ENCODE results near the gene MECP2.

Gene MECP2

DNA sequence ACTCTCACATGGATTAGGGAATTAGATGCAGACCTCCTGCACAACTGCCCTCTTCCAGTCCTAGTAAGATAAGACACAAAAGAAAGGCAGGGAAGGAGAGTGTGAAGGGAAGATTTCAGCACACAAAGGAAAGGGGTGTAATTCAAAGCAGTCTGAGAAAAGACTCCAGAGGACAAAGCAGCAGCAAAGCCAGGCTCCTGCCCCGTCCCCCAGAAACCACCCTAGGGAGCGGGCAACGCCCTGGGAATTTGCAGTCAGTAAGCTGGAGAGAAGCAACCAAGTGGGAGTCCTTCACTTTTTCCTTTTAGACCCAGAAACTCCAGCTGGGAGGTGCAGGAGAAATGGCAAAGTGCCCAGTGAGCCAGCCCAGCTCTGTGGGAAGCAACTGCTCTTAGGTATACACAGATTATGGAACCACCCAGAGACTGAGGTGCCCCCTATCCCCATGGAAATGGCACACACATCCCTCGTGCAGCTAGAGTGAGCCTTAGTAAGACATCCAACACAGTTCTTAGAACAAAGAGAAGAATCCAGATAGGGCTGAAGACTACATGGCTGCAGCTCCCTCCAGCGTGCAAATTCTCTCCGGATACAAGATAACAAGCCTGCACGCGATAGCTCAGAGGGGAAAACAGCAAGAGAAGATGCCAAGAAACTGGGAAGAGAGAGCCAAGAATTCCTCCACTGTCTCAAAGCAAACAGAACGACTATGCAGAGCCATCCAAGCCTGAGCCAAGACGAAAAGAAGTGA, 51.3 kb downstream of the MECP2 start:
- Histone ChIP-seq H3K4me1 (ENCODE audit: low read length) (no peaks in the 10 kb centered on the region), H4K20me1 (ENCODE audit: insufficient read depth, low read length) (peaks cover 7% of the 10 kb centered on the region), H3K36me3 (replicated peaks; ENCODE audit: low read depth, low read length) (peaks cover 3% of the 10 kb centered on the region), H3K27ac (ENCODE audit: low read length) (no peak overlapping the region), H3K4me2 (ENCODE audit: low read length) (no peak overlapping the region), H3K79me2 (ENCODE audit: low read length) (peaks cover 8% of the 10 kb centered on the region; the same call in 1 of the 2 replicates), H3K9ac (ENCODE audit: low read length) (no peak overlapping the region), H3K4me3 (ENCODE audit: low read length) (no peak overlapping the region), H3K27me3 (ENCODE audit: low read depth, low read length) (no peaks in the 10 kb centered on the region), H3K9me3 (ENCODE audit: insufficient read depth, low read length) (no peaks in the 10 kb centered on the region), H2AFZ (ENCODE audit: low read depth, low read length) (no peak overlapping the region)
- TF ChIP-seq, protein P1, sequence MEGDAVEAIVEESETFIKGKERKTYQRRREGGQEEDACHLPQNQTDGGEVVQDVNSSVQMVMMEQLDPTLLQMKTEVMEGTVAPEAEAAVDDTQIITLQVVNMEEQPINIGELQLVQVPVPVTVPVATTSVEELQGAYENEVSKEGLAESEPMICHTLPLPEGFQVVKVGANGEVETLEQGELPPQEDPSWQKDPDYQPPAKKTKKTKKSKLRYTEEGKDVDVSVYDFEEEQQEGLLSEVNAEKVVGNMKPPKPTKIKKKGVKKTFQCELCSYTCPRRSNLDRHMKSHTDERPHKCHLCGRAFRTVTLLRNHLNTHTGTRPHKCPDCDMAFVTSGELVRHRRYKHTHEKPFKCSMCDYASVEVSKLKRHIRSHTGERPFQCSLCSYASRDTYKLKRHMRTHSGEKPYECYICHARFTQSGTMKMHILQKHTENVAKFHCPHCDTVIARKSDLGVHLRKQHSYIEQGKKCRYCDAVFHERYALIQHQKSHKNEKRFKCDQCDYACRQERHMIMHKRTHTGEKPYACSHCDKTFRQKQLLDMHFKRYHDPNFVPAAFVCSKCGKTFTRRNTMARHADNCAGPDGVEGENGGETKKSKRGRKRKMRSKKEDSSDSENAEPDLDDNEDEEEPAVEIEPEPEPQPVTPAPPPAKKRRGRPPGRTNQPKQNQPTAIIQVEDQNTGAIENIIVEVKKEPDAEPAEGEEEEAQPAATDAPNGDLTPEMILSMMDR (IDR thresholded peaks at IDR 0.05; ENCODE audit: low read depth, low read length): no peak
- no peak for TF ChIP-seq EZH2phosphoT487 (IDR thresholded peaks at IDR 0.05; ENCODE audit: low read depth)

- H4K20me1 ChIP-seq (ENCODE audit: insufficient read depth, low read length): 0 out of 2 replicates have a peak, but pooled peaks cover 5% of the 10 kb centered on the region
- peaks cover 4% of the 10 kb centered on the region; the same call in 1 of the 2 replicates for H3K79me2 ChIP-seq (ENCODE audit: low read length)
- H3K36me3 ChIP-seq (replicated peaks; ENCODE audit: low read depth, low read length): peaks cover 3% of the 10 kb centered on the region
- no peaks in the 10 kb centered on the region for H3K4me1 ChIP-seq (ENCODE audit: low read length)
- H3K4me3 ChIP-seq (ENCODE audit: low read length): no peak overlapping the region
- H3K27ac ChIP-seq (ENCODE audit: low read length): no peak overlapping the region
- no peak for TF ChIP-seq EZH2phosphoT487 (IDR thresholded peaks at IDR 0.05; ENCODE audit: low read depth)
- TF ChIP-seq, protein P1 (IDR thresholded peaks at IDR 0.05; ENCODE audit: low read depth, low read length): no peak
- H2AFZ ChIP-seq (ENCODE audit: low read depth, low read length): no peak overlapping the region
- H3K9me3 ChIP-seq (ENCODE audit: insufficient read depth, low read length): no peaks in the 10 kb centered on the region
- no peak overlapping the region for H3K9ac ChIP-seq (ENCODE audit: low read length)
- H3K27me3 ChIP-seq (ENCODE audit: low read depth, low read length): no peaks in the 10 kb centered on the region
- no peak overlapping the region for H3K4me2 ChIP-seq (ENCODE audit: low read length)
Observed at GRCh38 chrX:154044091-154044490, 53.4 kb downstream of the MECP2 start.

- Histone ChIP-seq H4K20me1 (ENCODE audit: insufficient read depth, low read length) (peaks cover 8% of the 10 kb centered on the region; the same call in 1 of the 2 replicates), H3K27me3 (ENCODE audit: low read depth, low read length) (no peaks in the 10 kb centered on the region), H3K4me3 (ENCODE audit: low read length) (no peak overlapping the region), H3K79me2 (ENCODE audit: low read length) (peaks cover 4% of the 10 kb centered on the region; the same call in 1 of the 2 replicates), H3K9me3 (ENCODE audit: insufficient read depth, low read length) (no peaks in the 10 kb centered on the region), H3K4me1 (ENCODE audit: low read length) (no peaks in the 10 kb centered on the region), H3K27ac (ENCODE audit: low read length) (no peak overlapping the region), H3K9ac (ENCODE audit: low read length) (no peak overlapping the region), H3K4me2 (ENCODE audit: low read length) (no peak overlapping the region), H3K36me3 (replicated peaks; ENCODE audit: low read depth, low read length) (peaks cover 3% of the 10 kb centered on the region), H2AFZ (ENCODE audit: low read depth, low read length) (no peak overlapping the region)
- TF ChIP-seq, protein P1 (IDR thresholded peaks at IDR 0.05; ENCODE audit: low read depth, low read length): no peak
- no peak for TF ChIP-seq EZH2phosphoT487 (IDR thresholded peaks at IDR 0.05; ENCODE audit: low read depth)
Observed at GRCh38 chrX:154043003-154043763, 54.3 kb downstream of the MECP2 start.

DNA sequence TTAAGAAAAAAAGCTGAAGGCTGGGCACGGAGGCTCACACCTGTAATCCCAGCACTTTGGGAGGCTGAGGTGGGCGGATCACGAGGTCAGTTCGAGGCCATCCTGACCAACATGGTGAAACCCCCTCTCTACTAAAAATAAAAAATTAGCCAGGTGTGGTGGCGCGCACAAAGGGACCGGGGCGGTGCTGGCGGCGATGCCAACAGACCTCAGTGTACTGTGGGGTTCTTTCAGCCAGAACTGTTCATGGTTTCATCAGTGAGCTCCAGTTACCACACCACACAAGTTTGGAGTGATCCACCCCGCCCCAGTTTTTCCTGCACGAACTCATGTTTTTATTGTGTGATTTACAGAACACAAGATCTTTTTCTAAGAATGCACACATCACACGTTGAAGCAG, 56.7 kb downstream of the MECP2 start:
- H3K27ac ChIP-seq (ENCODE audit: low read length): no peak overlapping the region
- H3K79me2 ChIP-seq (ENCODE audit: low read length): peaks cover 10% of the 10 kb centered on the region; the same call in 1 of the 2 replicates
- TF ChIP-seq, protein P1 (IDR thresholded peaks at IDR 0.05; ENCODE audit: low read depth, low read length): no peak
- TF ChIP-seq EZH2phosphoT487 (IDR thresholded peaks at IDR 0.05; ENCODE audit: low read depth): no peak
- H3K9ac ChIP-seq (ENCODE audit: low read length): no peak overlapping the region
- H3K4me2 ChIP-seq (ENCODE audit: low read length): no peak overlapping the region
- peaks cover 3% of the 10 kb centered on the region for H3K36me3 ChIP-seq (replicated peaks; ENCODE audit: low read depth, low read length)
- peaks cover 14% of the 10 kb centered on the region for H4K20me1 ChIP-seq (ENCODE audit: insufficient read depth, low read length)
- peaks cover 7% of the 10 kb centered on the region for H3K4me1 ChIP-seq (ENCODE audit: low read length)
- no peak overlapping the region for H2AFZ ChIP-seq (ENCODE audit: low read depth, low read length)
- no peaks in the 10 kb centered on the region for H3K9me3 ChIP-seq (ENCODE audit: insufficient read depth, low read length)
- no peaks in the 10 kb centered on the region for H3K27me3 ChIP-seq (ENCODE audit: low read depth, low read length)
- H3K4me3 ChIP-seq (ENCODE audit: low read length): no peak overlapping the region

Measured in OCI-LY3 (cell line).